Occipital lobe (tissue), 2 donors: Measurements from ENCODE around the gene TSPAN33. TPM values are rescaled to one million over a fixed set of nuclear protein-coding genes. Genes with fewer than 3 reads are reported as not detected.

ENCODE experiments used
- DNase-seq: peaks from one replicate; lab custom pipeline; 2025; lab: John Stamatoyannopoulos, UW
- total RNA-seq: library from RNA; depleted of rRNA; stranded (reverse); fragments of >200 nt; gene quantifications from one replicate; pipeline ENCODE4 v1.2.3, GENCODE V29; 2014

Gene TSPAN33
- total RNA-seq, 1 donor from 2014 or later: 4.7 TPM

DNA sequence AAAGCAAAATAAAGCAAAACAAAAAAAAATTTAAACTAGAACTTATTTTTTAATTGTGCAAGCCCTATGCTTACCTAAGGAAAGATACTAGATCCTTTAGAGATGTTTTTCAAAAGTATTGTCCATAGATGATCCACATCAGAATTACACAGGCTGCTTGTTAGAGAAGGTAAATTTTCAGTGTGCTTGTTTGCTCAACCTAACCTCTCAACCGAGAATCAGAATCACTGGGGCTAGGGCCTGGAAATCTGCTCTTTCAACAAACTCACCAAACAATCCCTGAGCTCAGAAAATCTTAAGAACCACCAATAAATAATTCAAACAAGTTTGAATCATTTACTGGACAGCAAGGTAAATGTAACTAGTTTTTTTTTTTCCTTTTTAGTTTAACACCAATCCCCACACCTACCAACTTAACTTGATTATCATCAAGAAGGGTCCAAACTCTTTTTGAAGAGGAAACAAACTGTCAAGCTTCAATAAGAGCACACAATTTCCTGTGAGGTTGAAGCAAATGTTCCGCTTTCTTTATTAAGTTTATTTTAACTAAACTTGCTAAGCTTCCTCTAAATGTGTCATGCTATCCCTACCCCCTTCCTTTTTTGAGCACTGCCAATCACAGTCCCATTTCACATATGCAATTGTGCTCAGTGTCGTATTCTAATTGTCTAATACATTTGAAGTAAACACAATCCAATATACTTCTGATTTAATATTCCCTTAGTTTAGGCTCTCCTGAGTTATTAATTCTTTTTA is 7.4 kb upstream of the TSPAN33 start:
- no peak for DNase-seq

DNA sequence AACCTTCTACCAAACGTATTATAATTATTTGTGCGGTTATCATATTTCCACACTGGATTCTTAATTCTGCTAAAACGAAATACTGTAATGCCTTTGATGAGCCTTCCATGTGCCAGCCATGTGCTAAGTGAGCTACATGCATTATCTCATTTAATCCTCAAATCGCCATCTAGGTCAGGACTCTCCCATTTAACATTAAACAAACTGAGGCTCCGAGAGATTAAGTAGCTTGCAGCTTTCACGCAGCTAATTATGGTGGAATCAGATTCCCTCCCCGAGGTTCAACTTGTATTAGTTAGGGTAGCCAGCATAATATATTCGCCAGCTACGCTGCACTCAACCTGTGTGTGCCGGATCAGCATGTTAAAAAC is 798 bp upstream of the TSPAN33 start:
- DNase-seq: no peak

DNA sequence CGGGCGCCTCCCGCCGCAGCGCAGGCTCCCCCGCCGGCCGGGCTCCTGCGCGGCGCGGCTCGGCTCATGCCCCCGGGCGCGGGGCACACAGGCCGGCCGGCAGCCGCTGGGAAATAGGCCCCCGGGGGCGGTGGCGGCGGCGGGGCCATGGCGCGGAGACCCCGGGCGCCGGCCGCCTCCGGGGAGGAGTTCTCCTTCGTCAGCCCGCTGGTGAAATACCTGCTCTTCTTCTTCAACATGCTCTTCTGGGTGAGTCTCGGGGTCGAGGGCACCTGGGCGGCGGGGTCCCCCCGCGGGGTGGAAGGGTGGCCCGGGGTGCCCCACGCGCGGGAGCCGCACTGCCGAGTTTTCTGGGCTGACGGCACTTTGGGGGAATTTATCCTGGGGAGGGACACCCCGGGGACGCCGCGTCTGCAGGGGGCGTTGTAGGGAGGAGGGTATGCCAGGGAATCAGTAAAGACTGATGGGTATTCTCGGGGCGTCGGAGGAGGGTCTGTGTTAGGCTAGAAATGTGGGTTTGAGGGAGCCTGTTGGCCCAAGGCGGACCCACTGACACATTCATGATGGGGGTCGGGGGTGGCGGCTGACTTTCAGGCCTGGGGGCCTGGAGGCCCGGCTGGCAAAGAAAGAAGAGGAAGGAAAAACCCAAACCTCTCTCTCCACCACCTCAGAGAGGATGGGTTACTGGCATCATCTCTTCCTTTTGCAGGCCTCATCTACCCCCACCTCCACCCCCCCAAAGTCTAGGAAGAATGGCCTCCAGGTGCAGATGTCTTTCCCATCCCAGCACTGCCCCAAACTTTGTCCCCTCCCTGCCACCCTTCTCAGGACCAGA is 544 bp downstream of the TSPAN33 start:
- DNase-seq: no peak

DNA sequence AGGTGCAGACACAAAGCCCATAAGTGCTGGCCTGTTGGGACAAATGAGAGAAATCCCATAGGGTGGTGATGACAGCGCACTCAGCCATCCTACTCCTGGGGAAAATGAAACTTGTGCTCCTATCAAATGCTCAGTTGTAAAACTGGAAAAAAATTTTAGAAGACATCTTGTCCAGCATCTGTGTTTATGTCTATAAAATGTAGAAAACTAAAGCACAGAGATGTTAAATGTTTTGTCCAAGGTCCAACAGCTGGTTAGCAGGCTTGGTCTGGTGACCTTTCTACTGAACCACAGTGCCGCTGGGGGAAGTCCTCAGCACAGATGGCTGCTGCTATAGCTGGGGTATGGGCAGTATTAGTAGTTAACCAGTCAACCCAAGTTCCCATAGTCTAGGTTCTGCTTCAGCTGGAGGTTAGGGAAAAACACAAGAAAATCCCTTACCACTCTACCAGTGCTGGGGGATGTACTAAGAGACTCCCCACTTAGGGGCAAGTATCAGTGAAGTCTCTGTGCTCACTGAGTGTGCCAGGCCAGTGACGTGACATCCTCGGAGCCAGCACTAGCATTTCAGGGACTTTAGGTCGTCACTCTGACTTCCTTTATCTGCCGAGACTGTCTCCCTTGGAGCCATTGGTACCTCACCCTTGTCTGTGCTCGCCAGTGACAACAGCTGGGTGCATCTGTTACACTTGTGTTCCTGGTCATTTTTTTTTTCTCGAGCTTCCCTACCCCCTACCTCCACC is 1.9 kb downstream of the TSPAN33 start:
- DNase-seq: no peak

DNA sequence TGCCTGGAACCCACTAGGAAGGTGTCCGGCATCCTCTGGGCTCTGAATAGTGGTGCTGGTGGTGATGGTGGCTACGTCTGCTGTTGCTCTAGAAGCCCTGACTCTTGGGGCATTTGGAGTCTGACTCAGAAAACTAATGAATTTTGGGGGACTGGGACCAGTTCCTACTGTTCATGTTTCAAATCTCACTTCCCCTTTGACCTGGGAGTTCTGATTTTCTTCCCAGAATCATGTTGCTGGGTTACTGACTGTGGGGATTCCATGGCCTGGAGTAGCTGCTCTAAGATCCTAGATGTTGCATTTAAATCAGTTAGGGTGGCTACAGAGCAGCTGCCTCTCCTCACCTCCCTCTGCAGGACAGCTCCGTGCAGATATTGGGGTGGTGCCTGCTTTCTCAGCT is 3.2 kb downstream of the TSPAN33 start:
- no peak for DNase-seq

DNA sequence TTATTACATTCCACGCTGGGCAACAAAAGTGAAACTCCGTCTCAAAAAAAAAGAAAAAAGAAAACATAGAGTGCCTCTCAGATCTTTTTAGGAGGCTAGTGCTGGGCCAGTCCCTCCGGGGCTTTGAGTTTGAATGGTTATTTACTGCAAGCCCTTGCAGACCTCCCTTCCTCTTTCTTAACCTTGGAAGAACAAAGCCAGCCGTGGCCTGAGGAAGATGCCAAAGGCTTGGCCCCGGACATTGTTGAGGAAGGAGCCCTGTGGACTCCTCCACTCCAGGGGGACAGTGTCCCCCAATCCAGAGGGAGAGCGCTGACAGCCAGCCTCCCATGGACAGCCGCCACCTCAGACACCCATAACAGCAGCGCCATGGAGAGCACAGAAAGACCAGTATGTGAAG is 5.0 kb downstream of the TSPAN33 start:
- no peak for DNase-seq

DNA sequence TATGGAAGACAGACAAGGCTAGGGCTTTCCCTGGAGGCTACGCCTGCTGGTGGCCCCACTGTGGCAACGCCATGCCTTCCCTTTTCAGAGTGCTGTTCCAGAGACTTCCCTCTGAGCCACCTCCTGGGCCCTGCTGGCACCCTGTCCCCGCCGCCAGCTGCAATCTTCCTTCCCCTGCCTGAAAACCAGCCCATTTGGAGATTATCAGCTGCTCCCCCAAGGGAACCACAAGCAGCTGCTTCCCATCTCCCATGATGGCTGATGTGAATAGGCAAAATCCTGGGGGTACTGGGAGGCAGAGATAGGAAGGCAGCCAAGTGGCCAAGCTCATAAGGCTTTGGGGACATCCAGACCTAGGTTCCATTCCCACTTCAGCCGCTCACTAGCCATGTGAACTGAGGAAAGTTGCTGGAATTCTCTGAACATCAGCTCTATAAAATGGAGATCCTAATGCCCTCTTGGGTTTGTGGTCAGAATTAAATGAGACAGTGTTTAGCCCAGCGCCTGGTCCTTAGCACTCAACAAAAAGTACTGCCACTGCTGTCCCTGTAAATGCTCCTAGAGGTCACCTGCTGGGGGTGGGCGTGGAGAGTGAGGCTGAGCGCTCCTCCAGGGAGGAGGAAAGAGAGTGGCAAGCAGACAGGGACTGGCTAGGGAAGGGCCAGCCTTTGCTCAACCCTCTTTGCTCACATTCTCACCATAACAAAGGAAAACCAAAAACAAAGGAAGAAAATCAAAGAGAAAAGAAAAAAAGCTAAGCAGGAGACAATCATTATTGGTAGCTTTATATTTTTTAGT is 5.9 kb downstream of the TSPAN33 start:
- DNase-seq: no peak

DNA sequence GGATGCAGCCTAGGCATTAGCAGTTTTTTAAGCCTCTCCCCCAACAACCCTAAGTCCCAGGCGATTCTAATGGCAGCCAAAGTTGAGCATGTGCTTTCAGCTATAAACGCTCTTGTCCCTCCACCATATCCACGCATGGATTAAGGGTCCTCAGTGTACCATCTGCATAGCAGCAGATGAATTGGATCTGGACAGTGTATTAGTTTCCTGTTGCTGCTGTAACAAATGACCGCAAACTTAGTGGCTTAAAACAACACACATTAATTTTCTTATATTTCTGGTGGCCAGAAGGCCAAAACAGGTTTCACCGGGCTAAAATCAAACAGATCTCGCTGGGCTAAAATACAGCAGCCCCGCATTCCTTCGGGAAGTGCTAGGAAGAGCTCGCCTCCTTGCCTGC is 13.1 kb downstream of the TSPAN33 start:
- DNase-seq: no peak

DNA sequence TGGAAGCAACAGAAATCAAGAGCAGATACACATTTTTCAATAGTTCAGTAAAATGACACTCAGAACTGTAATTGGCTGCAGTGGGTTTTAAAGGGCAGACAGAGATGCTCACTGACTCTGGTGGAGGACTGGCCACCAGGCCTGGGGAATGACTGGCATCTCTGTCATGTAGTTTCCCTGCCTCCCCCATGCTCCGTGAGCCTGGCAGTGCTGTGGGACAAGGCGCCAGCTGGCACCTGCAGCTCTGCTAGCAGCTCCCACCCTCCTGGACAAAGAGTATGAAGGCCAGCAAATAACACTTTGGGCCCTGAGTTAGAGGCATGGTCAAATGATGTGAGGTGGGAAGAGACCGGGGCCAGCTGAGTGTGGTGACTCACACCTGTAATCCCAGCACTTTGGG is 15.0 kb downstream of the TSPAN33 start:
- no peak for DNase-seq

DNA sequence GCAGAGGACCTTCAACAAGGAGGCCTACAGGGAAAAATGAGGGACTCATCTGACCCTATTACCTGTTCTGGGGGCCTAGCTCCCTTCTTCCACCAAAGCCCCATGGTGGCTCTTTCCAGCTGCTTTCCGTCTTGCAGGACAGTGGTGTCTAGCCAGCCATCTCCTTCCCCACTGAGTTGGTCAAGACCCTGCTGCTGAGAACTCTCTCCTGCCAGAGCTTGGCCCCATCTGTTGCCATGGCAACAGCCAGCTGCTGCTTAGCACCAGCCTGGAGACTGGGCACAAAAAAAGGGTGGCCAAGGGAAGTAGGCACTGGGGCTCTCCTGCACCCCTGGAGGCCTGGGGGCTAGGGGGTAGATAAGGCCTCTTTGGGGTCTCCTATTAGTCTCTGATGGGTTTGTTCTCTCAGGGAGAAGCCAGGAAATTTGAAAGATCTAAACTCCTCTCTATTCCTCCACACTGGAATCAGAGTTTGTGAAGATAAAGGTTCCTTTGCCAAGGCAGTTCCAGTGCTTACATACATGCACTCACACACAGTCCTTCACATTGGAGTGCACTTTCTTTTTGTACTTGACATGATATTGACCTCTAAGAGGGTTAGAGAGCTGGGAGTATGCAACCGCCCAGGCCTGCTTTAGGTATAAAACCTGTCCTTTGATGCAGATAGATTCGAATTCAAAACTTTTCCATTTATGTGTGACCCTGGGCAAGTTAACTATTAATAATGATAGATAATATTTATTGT is 15.8 kb downstream of the TSPAN33 start:
- no peak for DNase-seq

DNA sequence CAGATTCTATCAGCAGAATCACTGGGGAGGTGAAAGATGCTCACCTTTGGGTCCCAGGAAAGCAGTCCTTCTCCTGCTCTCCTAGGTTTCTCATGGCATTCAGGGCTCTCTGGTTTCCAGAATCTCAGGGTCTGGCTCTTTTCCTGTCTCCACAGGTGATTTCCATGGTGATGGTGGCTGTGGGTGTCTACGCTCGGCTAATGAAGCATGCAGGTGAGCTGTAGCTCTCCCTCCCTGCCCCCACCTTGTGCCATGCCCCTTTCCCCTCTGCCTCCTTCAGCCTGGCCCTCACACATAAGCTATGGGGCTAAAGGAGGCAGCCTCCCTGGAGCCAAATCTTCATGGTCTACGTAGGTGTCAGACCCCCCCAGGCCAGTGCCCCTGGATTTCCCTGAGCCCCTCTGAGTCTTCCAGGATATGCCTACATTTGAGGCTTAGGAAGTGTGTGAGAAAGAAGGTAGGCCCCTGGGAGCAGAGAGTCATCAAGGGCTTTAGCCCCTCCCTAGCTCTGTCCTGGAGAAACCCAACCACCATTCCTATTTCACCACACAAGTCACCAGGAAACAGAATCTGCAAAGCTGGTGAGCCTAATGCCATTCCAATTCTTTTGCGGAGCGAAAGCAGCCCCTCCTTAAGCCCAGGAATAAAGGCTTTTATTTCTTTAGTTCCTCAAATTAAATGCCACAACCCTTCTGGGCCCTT is 17.2 kb downstream of the TSPAN33 start:
- no peak for DNase-seq

DNA sequence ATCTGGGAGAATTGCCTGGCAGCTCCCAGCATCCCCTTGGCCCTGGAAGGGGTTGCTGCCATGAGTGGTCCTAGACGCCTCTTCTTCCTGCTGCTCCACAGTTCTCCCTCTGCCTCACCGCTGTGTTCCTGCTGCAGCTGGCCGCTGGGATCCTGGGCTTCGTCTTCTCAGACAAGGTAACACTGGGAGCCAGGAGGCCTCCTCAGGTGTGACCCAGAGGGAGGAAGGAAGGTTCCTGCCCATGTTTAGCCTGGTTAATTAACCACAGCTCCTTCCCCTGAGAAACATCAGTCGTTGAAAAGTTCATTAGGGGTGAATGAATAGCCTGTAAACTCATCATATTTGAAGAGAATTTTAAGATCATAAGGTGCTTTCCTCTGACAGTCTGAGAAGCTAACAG is 18.2 kb downstream of the TSPAN33 start:
- no peak for DNase-seq

DNA sequence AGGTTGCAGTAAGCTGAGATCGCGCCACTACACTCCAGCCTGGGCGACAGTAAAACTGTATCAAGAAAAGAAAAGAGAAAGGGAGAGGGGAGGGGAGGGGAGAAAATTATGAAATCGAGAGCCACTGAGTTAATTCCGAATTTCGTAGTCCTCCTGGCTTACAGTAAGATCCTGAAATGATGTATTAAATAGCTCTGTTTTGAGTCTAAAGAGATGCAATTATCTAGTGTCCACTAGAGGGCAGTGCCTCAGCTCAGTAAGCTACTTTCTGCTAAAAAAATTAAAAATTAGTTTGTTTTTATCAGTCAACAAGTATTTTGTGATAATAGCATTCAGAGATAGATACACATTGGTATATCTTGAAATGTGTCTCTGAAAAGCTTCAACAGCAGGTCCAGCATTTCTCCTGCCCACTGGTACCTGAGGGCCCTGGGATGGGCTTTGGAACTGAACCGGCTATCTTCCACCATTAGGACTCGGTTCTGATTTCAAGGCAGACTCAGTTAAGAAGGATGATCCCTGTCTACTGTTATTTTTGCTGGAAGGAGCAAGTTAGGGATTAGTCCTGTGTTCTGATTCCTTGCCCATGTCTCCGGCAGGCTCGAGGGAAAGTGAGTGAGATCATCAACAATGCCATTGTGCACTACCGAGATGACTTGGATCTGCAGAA is 19.5 kb downstream of the TSPAN33 start:
- no peak for DNase-seq

DNA sequence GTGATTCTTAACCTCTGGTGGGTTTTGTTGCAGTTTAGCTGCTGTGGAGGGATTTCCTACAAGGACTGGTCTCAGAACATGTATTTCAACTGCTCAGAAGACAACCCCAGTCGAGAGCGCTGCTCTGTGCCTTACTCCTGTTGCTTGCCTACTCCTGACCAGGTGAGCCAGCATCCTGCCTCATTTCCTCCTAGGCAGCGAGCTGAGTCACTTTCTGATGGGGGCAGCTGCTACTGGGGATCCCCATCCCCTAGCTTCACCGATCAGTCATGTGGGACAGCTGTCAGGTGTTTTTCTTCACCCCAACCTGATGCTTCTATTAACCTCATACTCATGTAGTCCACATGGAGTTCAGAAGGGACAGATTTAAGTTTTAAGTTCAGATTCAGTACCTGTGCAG is 22.2 kb downstream of the TSPAN33 start:
- no peak for DNase-seq

DNA sequence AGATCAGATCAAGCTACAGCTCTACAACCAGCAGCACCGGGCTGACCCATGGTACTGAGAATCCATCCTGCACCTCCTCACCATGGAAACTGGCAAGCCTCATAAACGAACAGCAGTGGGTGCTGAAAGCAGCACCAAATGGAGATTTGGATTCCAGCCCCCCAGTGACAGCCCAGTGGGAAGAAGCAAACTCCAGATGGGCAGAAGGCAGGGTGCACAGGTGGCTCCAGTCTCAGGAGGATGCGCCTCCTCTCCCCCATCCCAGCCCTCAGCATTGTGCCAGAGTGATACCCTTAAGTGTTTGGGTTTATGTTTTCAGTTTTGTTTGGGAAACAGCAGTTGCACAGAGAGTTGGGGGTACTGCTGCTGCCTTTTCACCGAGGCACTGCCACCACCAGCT is 23.3 kb downstream of the TSPAN33 start:
- no peak for DNase-seq

DNA sequence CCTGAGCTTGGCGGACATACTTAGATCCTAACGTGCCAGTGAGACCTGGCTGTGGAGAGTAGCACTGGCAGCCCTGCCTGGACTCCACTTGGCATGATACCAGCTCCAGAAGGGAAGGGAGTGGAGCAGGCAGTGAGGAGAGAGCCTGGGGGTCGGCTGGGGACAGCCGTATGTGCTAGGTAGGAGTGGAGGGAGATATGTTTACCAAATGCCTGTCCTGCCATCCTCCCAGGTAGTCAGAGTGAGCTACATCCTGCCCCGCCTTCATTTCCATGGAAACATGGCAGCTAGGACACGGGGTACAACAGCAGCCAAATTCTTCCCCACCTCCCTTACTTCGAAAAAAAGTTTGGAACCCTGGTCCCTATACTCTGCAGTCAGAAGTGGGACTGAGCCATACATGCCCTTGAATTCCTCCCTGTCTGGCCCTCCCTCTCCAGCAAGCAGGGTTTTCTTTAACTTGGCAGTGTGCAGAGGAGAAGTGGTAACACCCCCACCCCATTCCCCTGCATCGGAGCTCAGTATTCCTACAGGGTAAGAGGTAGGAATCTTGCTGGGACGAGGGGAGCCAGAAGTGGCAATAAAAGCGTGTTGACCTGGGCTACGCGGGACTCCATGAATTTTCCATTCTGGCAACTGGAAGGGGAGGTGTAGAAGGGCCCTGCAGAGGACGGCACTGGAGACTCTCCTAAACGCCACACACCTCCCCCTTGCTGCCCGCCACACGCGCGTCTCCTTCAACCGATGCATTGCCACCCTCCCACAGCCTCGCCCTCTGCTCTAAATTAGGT is 23.9 kb downstream of the TSPAN33 start:
- DNase-seq: no peak

DNA sequence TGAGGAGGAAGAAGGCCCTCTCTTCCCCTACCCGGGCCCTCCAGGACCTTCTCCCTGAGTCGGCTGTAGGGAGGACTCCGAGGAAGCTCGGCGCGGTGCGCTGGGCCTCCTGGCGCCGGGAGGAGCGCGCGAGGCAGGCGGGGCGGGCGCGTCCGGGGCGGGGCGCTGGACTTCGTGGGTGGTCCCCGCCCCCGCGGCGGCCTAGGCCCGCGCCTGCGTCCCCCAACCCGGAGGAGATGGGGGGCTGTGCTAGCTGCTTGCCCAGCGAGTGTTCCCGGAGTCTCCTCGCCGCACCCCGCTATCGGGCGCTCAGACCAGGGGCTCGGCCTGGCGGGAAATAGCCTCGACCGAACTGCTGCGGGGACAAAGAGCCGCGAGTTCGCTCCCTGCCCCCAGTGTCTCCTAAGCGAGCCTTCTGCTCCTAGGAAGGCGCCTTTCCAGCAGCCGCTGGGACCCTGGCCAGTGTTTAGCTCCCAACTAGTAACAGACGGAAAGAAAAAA is 24.7 kb downstream of the TSPAN33 start:
- no peak for DNase-seq

DNA sequence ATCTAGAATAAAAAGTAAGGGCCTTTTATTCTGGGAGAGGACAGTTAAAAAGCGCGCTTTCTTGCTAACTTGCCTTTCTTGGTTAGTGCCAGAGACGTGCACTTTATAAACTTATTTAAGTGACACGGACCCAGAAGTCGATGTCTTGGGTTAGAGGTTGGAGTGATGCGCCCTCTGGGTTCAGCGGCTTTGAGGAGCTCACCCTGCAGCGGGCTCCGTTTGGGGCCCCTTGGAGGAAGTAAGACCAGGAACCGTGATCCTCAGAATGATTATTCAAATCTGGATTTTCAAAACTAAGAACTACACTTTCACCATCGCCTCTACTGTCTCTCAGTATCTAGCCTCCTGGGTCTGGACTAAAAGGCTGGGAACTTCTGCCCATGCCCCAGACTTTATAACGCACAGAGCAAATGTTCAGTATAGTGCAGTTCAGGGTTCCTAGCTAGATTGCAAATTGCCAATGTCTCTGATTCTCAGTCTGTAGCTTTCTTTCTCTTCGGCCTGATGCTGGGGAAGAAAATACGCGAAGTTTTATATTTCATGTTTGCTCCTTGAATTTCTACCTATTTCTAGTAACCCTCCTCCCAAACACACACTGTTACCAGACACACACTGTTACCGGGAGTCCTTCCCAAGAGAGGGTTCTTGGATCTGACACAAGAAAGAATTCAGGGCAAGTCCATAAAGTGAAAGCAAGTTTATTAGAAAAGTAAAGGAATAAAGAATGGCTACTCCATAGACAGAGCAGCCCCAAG is 25.4 kb downstream of the TSPAN33 start:
- DNase-seq: no peak
